ENCODE measurements around the gene TM4SF4.

The TM4SF4 gene

GRCh38 chr3:149481491-149481890 lies 7.0 kb downstream of the TM4SF4 start:
- no peak for DNase-seq (ENCODE audit: low read depth in 2 of 2)

GRCh38 chr3:149486726-149487125 lies 12.2 kb downstream of the TM4SF4 start:
- DNase-seq (ENCODE audit: low read depth in 2 of 2): no peak

GRCh38 chr3:149487598-149488197 lies 13.2 kb downstream of the TM4SF4 start:
- DNase-seq (ENCODE audit: low read depth in 2 of 2): peak; percentile 19 to 45

- DNase-seq (ENCODE audit: low read depth in 2 of 2): no peak
These were observed 14.7 kb downstream of the TM4SF4 start for GRCh38 chr3:149489060-149489690.

GRCh38 chr3:149490260-149490971 lies 15.9 kb downstream of the TM4SF4 start:
- DNase-seq (ENCODE audit: low read depth in 2 of 2): no peak

GRCh38 chr3:149493315-149494021 lies 19.0 kb downstream of the TM4SF4 start:
- DNase-seq (ENCODE audit: low read depth in 2 of 2): no peak

GRCh38 chr3:149494022-149494758 lies 19.7 kb downstream of the TM4SF4 start:
- peak; percentile 23 to 35 for DNase-seq (ENCODE audit: low read depth in 2 of 2)

GRCh38 chr3:149494759-149495580 lies 20.5 kb downstream of the TM4SF4 start:
- DNase-seq (ENCODE audit: low read depth in 2 of 2): no peak

GRCh38 chr3:149495581-149496125 lies 21.2 kb downstream of the TM4SF4 start:
- DNase-seq (ENCODE audit: low read depth in 2 of 2): no peak

GRCh38 chr3:149496891-149497290 lies 22.4 kb downstream of the TM4SF4 start:
- no peak for DNase-seq (ENCODE audit: low read depth in 2 of 2)

GRCh38 chr3:149497966-149498670 lies 23.6 kb downstream of the TM4SF4 start:
- no peak for DNase-seq (ENCODE audit: low read depth in 2 of 2)

GRCh38 chr3:149501524-149501923 lies 27.0 kb downstream of the TM4SF4 start:
- no peak for DNase-seq (ENCODE audit: low read depth in 2 of 2)

- no peak for DNase-seq (ENCODE audit: low read depth in 2 of 2)
These were observed 27.9 kb downstream of the TM4SF4 start for GRCh38 chr3:149502438-149502837.

GRCh38 chr3:149506540-149506939 lies 32.0 kb downstream of the TM4SF4 start:
- no peak for DNase-seq (ENCODE audit: low read depth in 2 of 2)

- DNase-seq (ENCODE audit: low read depth in 2 of 2): no peak
These were observed 32.5 kb downstream of the TM4SF4 start for GRCh38 chr3:149506965-149507364.

- no peak for DNase-seq (ENCODE audit: low read depth in 2 of 2)
These were observed 33.2 kb downstream of the TM4SF4 start for GRCh38 chr3:149507491-149508324.

- no peak for DNase-seq (ENCODE audit: low read depth in 2 of 2)
These were observed 35.0 kb downstream of the TM4SF4 start for GRCh38 chr3:149509526-149509925.

- no peak for DNase-seq (ENCODE audit: low read depth in 2 of 2)
These were observed 36.0 kb downstream of the TM4SF4 start for GRCh38 chr3:149510480-149510879.

GRCh38 chr3:149511040-149511626 lies 36.6 kb downstream of the TM4SF4 start:
- DNase-seq (ENCODE audit: low read depth in 2 of 2): no peak

Measured in stimulated activated CD4-positive, alpha-beta T cell treated with anti-CD3 and anti-CD28 coated beads, Interleukin-4, amount 100 ng/mL, for 48 hours (primary cell).